IPS-18c (cell line): ENCODE measurements around the gene PLB1.
"Not testable (repeated sequence)": the region's sequence is repeated elsewhere in the genome, so short reads cannot be mapped to it uniquely, and the experiment has no call there.

Source experiments
- H3K4me3 ChIP-seq: 2 replicates; pipeline ENCODE4 v1.7.0; 2013; ENCODE audit warnings: low read depth, mild to moderate bottlenecking, low read length, moderate library complexity; ENCODE audit not compliant: insufficient read depth
- H3K9me3 ChIP-seq: one replicate; pipeline ENCODE4 v1.6.1; 2013; ENCODE audit warnings: mild to moderate bottlenecking, low read length, moderate library complexity; ENCODE audit not compliant: control insufficient read depth, insufficient read depth

PLB1 gene

GRCh38 chr2:28649481-28650265 lies 153.8 kb downstream of the PLB1 start:
- no peak overlapping the region for H3K4me3 ChIP-seq

GRCh38 chr2:28650266-28650584 lies 154.4 kb downstream of the PLB1 start:
- Histone ChIP-seq H3K4me3 (no peak overlapping the region), H3K9me3 (no peaks in the 10 kb centered on the region)

More at GRCh38 chr2:28649481-28650265, 153.8 kb downstream of the PLB1 start:
- H3K9me3 ChIP-seq: no peaks in the 10 kb centered on the region

- no peaks in the 10 kb centered on the region for H3K9me3 ChIP-seq
- no peak overlapping the region for H3K4me3 ChIP-seq
Measured at GRCh38 chr2:28652217-28652616, 156.4 kb downstream of the PLB1 start.

GRCh38 chr2:28653892-28654662 lies 158.2 kb downstream of the PLB1 start:
- Histone ChIP-seq H3K9me3 (no peaks in the 10 kb centered on the region), H3K4me3 (no peak overlapping the region)

- no peaks in the 10 kb centered on the region for H3K9me3 ChIP-seq
- no peak overlapping the region for H3K4me3 ChIP-seq
Measured at GRCh38 chr2:28654663-28655320, 158.9 kb downstream of the PLB1 start.

- no peaks in the 10 kb centered on the region for H3K9me3 ChIP-seq
- no peak overlapping the region for H3K4me3 ChIP-seq
Measured at GRCh38 chr2:28656937-28657615, 161.2 kb downstream of the PLB1 start.

GRCh38 chr2:28658369-28658768 lies 162.5 kb downstream of the PLB1 start:
- Histone ChIP-seq H3K9me3 (peaks cover 2% of the 10 kb centered on the region), H3K4me3 (no peak overlapping the region)

- Histone ChIP-seq H3K9me3 (peaks cover 2% of the 10 kb centered on the region), H3K4me3 (no peak overlapping the region)
Measured at GRCh38 chr2:28659127-28659526, 163.3 kb downstream of the PLB1 start.

- Histone ChIP-seq H3K4me3 (no peak overlapping the region), H3K9me3 (peaks cover 2% of the 10 kb centered on the region)
Measured at GRCh38 chr2:28661589-28662001, 165.7 kb downstream of the PLB1 start.

GRCh38 chr2:28662044-28662443 lies 166.2 kb downstream of the PLB1 start:
- H3K4me3 ChIP-seq: no peak overlapping the region
- peaks cover 2% of the 10 kb centered on the region for H3K9me3 ChIP-seq

- H3K4me3 ChIP-seq: no peak overlapping the region
- H3K9me3 ChIP-seq: peaks cover 2% of the 10 kb centered on the region
Measured at GRCh38 chr2:28662468-28663181, 166.8 kb downstream of the PLB1 start.

GRCh38 chr2:28663359-28663758 lies 167.5 kb downstream of the PLB1 start:
- Histone ChIP-seq H3K9me3 (peaks cover 2% of the 10 kb centered on the region), H3K4me3 (no peak overlapping the region)

GRCh38 chr2:28664120-28664842 lies 168.4 kb downstream of the PLB1 start:
- Histone ChIP-seq H3K4me3 (no peak overlapping the region), H3K9me3 (peaks cover 2% of the 10 kb centered on the region)

- peaks cover 2% of the 10 kb centered on the region for H3K9me3 ChIP-seq
- no peak overlapping the region for H3K4me3 ChIP-seq
Measured at GRCh38 chr2:28665041-28665704, 169.3 kb downstream of the PLB1 start.

GRCh38 chr2:28665811-28666377 lies 170.0 kb downstream of the PLB1 start:
- not testable (repeated sequence) for H3K9me3 ChIP-seq, H3K4me3 ChIP-seq
